Measurements from ENCODE around the gene PIF1.

DNA sequence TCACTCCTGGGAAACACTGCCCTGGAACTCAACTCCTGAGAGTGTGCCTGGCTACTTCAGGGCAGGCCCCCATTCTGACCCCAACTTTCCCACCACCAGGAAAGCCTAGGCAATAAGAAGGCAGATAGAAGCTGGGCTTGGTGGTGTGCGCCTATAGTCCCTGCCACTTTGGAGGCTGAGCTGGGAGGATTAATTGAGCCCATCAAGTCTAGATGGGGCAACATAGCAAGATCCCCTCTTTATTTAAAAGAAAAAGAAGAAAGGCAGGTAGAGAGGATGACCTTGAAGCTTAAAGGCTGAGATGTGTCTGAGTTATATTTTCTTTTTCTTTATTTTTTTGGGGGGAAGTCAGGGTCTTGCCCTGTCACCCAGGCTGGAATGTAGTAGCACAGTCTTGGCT is 45.8 kb downstream of the PIF1 start:
- TF ChIP-seq, protein P1, sequence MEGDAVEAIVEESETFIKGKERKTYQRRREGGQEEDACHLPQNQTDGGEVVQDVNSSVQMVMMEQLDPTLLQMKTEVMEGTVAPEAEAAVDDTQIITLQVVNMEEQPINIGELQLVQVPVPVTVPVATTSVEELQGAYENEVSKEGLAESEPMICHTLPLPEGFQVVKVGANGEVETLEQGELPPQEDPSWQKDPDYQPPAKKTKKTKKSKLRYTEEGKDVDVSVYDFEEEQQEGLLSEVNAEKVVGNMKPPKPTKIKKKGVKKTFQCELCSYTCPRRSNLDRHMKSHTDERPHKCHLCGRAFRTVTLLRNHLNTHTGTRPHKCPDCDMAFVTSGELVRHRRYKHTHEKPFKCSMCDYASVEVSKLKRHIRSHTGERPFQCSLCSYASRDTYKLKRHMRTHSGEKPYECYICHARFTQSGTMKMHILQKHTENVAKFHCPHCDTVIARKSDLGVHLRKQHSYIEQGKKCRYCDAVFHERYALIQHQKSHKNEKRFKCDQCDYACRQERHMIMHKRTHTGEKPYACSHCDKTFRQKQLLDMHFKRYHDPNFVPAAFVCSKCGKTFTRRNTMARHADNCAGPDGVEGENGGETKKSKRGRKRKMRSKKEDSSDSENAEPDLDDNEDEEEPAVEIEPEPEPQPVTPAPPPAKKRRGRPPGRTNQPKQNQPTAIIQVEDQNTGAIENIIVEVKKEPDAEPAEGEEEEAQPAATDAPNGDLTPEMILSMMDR (IDR thresholded peaks at IDR 0.05; ENCODE audit: low read length): no peak
- no peak for TF ChIP-seq EZH2 (optimal IDR thresholded peaks at IDR 0.05; ENCODE audit: low read depth, low read length)
- no peak for TF ChIP-seq EZH2phosphoT487 (IDR thresholded peaks at IDR 0.05; ENCODE audit: low read length)

All from MM.1S (cell line).